ENCODE data around the gene RPS6KA2.

Gene RPS6KA2

DNA sequence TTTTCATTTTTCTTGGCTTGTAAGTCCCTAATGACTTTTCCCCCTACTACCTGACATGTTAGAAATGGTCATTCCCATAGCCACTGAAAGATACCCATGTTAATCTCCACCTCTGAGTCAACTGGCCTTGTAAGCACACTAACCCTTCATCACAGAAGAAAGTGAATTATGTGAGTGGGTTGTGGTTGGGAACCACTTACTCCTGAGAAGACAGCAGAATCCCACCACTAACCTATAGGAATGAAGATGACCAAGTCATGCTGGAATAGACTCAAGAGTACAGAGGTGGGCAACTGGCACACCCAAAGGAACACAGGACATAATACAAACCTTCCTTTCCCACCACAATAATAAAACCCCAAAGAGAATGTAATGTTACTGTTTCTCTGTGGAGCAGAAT, 70.7 kb downstream of the RPS6KA2 start:
- Histone ChIP-seq H3K27ac (ENCODE audit: low read length) (no peak overlapping the region), H2AFZ (ENCODE audit: low read depth, low read length) (no peak overlapping the region), H3K27me3 (ENCODE audit: insufficient read depth, low read length, poor library complexity) (no peaks in the 10 kb centered on the region), H3K9me3 (ENCODE audit: insufficient read depth, low read length, severe bottlenecking) (peaks cover 3% of the 10 kb centered on the region), H4K20me1 (ENCODE audit: insufficient read depth, low read length) (no peaks in the 10 kb centered on the region), H3K79me2 (ENCODE audit: insufficient read depth, low read length) (no peaks in the 10 kb centered on the region), H3K4me1 (ENCODE audit: insufficient read depth, low read length) (peaks cover 6% of the 10 kb centered on the region; the same call in 1 of the 2 replicates), H3K36me3 (ENCODE audit: insufficient read depth, low read length) (no peaks in the 10 kb centered on the region), H3K4me3 (ENCODE audit: low read depth in 1 of 2, low read length in 2 of 2) (no peak overlapping the region), H3K9ac (ENCODE audit: low read depth, low read length) (no peak overlapping the region), H3K4me2 (ENCODE audit: insufficient read depth, low read length) (no peak overlapping the region)
- DNase-seq (no peak), ATAC-seq (ENCODE audit: insufficient read depth, low read depth) (no peak)
- no peak for TF ChIP-seq EZH2 (IDR thresholded peaks at IDR 0.05; ENCODE audit: borderline replicate concordance, low read depth, low read length, severe bottlenecking)
- TF ChIP-seq, protein P1, sequence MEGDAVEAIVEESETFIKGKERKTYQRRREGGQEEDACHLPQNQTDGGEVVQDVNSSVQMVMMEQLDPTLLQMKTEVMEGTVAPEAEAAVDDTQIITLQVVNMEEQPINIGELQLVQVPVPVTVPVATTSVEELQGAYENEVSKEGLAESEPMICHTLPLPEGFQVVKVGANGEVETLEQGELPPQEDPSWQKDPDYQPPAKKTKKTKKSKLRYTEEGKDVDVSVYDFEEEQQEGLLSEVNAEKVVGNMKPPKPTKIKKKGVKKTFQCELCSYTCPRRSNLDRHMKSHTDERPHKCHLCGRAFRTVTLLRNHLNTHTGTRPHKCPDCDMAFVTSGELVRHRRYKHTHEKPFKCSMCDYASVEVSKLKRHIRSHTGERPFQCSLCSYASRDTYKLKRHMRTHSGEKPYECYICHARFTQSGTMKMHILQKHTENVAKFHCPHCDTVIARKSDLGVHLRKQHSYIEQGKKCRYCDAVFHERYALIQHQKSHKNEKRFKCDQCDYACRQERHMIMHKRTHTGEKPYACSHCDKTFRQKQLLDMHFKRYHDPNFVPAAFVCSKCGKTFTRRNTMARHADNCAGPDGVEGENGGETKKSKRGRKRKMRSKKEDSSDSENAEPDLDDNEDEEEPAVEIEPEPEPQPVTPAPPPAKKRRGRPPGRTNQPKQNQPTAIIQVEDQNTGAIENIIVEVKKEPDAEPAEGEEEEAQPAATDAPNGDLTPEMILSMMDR (IDR thresholded peaks at IDR 0.05; ENCODE audit: borderline replicate concordance, extremely low read depth, low read length, poor library complexity, severe bottlenecking), result no peak

DNA sequence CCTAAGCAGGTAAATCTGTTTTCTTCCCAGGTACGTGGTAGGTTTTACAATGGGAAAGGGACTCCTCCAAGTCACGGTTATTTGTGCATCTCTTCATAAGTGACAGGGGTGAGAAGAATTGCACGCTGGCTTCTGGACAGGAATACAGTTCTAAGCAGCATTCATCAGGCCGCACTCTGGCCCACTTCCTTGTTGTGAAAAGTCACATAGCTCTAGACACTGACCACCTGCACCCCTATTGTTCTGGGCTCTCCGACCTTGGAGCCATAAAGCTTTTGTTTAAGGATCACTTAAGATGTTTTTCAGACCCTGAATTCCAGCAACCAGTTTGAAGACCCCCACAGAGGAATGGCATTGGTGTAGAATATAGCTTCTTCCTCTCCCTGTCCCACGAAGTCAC, 72.0 kb downstream of the RPS6KA2 start:
- H3K4me2 ChIP-seq (ENCODE audit: insufficient read depth, low read length), result no peak overlapping the region
- H3K27me3 ChIP-seq (ENCODE audit: insufficient read depth, low read length, poor library complexity), result no peaks in the 10 kb centered on the region
- no peak overlapping the region for H3K9ac ChIP-seq (ENCODE audit: low read depth, low read length)
- H3K9me3 ChIP-seq (ENCODE audit: insufficient read depth, low read length, severe bottlenecking), result peaks cover 3% of the 10 kb centered on the region
- H3K79me2 ChIP-seq (ENCODE audit: insufficient read depth, low read length), result no peaks in the 10 kb centered on the region
- H3K36me3 ChIP-seq (ENCODE audit: insufficient read depth, low read length), result no peaks in the 10 kb centered on the region
- ATAC-seq (ENCODE audit: insufficient read depth, low read depth) (no peak), DNase-seq (no peak)
- H3K4me3 ChIP-seq (ENCODE audit: low read depth in 1 of 2, low read length in 2 of 2), result no peak overlapping the region
- peaks cover 6% of the 10 kb centered on the region; the same call in 1 of the 2 replicates for H3K4me1 ChIP-seq (ENCODE audit: insufficient read depth, low read length)
- TF ChIP-seq, protein P1 (IDR thresholded peaks at IDR 0.05; ENCODE audit: borderline replicate concordance, extremely low read depth, low read length, poor library complexity, severe bottlenecking), result no peak
- no peak for TF ChIP-seq EZH2 (IDR thresholded peaks at IDR 0.05; ENCODE audit: borderline replicate concordance, low read depth, low read length, severe bottlenecking)
- H3K27ac ChIP-seq (ENCODE audit: low read length), result no peak overlapping the region
- no peaks in the 10 kb centered on the region for H4K20me1 ChIP-seq (ENCODE audit: insufficient read depth, low read length)
- H2AFZ ChIP-seq (ENCODE audit: low read depth, low read length), result no peak overlapping the region

- no peaks in the 10 kb centered on the region for H3K36me3 ChIP-seq (ENCODE audit: insufficient read depth, low read length)
- TF ChIP-seq, protein P1 (IDR thresholded peaks at IDR 0.05; ENCODE audit: borderline replicate concordance, extremely low read depth, low read length, poor library complexity, severe bottlenecking), result no peak
- no peak for TF ChIP-seq EZH2 (IDR thresholded peaks at IDR 0.05; ENCODE audit: borderline replicate concordance, low read depth, low read length, severe bottlenecking)
- H3K4me1 ChIP-seq (ENCODE audit: insufficient read depth, low read length), result peaks cover 6% of the 10 kb centered on the region; the same call in 1 of the 2 replicates
- no peak overlapping the region for H2AFZ ChIP-seq (ENCODE audit: low read depth, low read length)
- ATAC-seq (ENCODE audit: insufficient read depth, low read depth), result no peak
- no peak overlapping the region for H3K27ac ChIP-seq (ENCODE audit: low read length)
- H3K4me2 ChIP-seq (ENCODE audit: insufficient read depth, low read length), result no peak overlapping the region
- no peaks in the 10 kb centered on the region for H3K79me2 ChIP-seq (ENCODE audit: insufficient read depth, low read length)
- H4K20me1 ChIP-seq (ENCODE audit: insufficient read depth, low read length), result no peaks in the 10 kb centered on the region
- no peaks in the 10 kb centered on the region for H3K9me3 ChIP-seq (ENCODE audit: insufficient read depth, low read length, severe bottlenecking)
- DNase-seq, result no peak
- H3K27me3 ChIP-seq (ENCODE audit: insufficient read depth, low read length, poor library complexity), result no peaks in the 10 kb centered on the region
- no peak overlapping the region for H3K4me3 ChIP-seq (ENCODE audit: low read depth in 1 of 2, low read length in 2 of 2)
- H3K9ac ChIP-seq (ENCODE audit: low read depth, low read length), result no peak overlapping the region
These were observed 72.7 kb downstream of the RPS6KA2 start for GRCh38 chr6:166554316-166554715.
